HFF-Myc (cell line): ENCODE data around the gene RPRD1B.

Experiments used
- DNase-seq: peaks from one replicate; pipeline ENCODE4 v3.0.0-alpha.2; 2011; ENCODE audit warnings: low read depth; ENCODE audit errors: extremely low read depth
- H3K4me3 ChIP-seq: replicated peaks from 2 replicates; pipeline ENCODE4 v1.5.1; 2011; ENCODE audit warnings: low read depth, mild to moderate bottlenecking, control low read depth, low read length
- TF ChIP-seq, protein P1 (sequence below): IDR thresholded peaks from 2 replicates; pipeline ENCODE4 v1.5.1; 2012; ENCODE audit warnings: mild to moderate bottlenecking, low read depth, low read length, control low read depth; ENCODE audit errors: missing control alignments

Gene RPRD1B

DNA sequence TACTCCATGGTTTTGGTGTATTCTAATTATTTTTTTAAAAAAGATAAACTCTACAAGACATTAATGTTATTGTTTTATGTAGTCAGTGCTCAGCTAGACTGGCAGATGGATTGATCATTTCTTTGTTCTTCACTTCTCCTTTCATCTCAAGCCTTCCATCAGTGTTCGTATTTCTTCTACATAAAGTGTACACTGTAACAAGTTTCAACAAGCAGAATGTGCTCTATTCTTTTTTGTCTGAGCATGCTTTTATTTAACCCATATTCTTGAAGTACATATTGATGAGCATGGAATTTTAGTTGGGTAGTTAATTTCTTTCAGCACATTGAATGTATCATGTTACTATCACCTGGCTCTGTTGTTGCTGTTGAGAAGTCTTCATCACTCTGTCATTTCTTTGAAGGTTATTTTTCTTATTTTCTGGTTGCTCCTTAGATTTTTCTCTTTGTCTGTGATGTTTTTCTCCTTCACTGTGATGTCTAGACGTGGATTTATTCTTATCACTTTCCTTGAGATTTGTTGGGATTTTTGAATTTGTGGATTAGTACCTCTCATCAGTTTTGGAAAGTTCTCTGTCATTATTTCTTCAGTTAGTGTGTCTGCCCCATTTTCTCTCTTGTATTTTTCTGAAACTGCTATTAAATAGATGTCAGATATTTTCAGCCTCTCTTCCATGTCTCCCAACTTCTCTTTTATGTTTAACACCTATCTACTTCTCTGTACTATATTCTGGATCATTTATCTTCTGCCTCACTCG lies 83.0 kb downstream of the RPRD1B start:
- TF ChIP-seq, protein P1, sequence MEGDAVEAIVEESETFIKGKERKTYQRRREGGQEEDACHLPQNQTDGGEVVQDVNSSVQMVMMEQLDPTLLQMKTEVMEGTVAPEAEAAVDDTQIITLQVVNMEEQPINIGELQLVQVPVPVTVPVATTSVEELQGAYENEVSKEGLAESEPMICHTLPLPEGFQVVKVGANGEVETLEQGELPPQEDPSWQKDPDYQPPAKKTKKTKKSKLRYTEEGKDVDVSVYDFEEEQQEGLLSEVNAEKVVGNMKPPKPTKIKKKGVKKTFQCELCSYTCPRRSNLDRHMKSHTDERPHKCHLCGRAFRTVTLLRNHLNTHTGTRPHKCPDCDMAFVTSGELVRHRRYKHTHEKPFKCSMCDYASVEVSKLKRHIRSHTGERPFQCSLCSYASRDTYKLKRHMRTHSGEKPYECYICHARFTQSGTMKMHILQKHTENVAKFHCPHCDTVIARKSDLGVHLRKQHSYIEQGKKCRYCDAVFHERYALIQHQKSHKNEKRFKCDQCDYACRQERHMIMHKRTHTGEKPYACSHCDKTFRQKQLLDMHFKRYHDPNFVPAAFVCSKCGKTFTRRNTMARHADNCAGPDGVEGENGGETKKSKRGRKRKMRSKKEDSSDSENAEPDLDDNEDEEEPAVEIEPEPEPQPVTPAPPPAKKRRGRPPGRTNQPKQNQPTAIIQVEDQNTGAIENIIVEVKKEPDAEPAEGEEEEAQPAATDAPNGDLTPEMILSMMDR = no peak
- no peak for DNase-seq
- no peak overlapping the region for H3K4me3 ChIP-seq

- no peak overlapping the region for H3K4me3 ChIP-seq
- no peak for DNase-seq
- TF ChIP-seq, protein P1 = no peak
Observed at GRCh38 chr20:38117205-38117604, 83.7 kb downstream of the RPRD1B start.

DNA sequence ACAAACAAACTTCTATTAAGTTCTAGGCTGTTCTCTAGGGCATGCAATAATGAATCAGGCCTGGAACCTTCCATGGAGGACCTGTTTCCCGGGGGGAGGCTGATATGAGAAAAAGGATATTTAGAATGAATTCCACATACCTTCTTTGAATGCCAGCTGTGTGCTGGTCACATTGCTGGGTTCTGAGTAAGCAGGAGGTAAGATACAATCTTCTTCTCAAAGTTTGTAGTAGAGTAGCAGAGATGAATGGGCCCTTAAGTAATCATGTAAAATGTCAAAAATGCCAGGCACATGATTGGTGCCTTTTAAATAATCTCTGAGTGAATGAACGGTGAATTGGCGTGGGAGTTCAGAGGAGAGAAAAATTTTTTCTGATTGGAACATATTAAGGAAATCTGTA lies 84.1 kb downstream of the RPRD1B start:
- TF ChIP-seq, protein P1 = no peak
- no peak overlapping the region for H3K4me3 ChIP-seq
- DNase-seq = no peak

- DNase-seq = no peak
- H3K4me3 ChIP-seq = no peak overlapping the region
- TF ChIP-seq, protein P1 = no peak
Observed at GRCh38 chr20:38119446-38119845, 85.9 kb downstream of the RPRD1B start.

GRCh38 chr20:38120625-38120988 lies 87.1 kb downstream of the RPRD1B start:
- DNase-seq = no peak
- no peak overlapping the region for H3K4me3 ChIP-seq

GRCh38 chr20:38121741-38122140 lies 88.2 kb downstream of the RPRD1B start:
- H3K4me3 ChIP-seq = no peak overlapping the region
- TF ChIP-seq, protein P1 = no peak
- DNase-seq = no peak

More at GRCh38 chr20:38120625-38120988, 87.1 kb downstream of the RPRD1B start:
- TF ChIP-seq, protein P1 = no peak
